GM12872 (cell line): Measurements from ENCODE around the gene C7orf33.

Experiments
- TF ChIP-seq, protein P1 (sequence below): IDR thresholded peaks from 3 replicates; pipeline ENCODE4 v1.5.1; 2011; ENCODE audit warnings: low read depth, mild to moderate bottlenecking, low read length, moderate library complexity; ENCODE audit not compliant: insufficient read depth

Gene C7orf33, protein sequence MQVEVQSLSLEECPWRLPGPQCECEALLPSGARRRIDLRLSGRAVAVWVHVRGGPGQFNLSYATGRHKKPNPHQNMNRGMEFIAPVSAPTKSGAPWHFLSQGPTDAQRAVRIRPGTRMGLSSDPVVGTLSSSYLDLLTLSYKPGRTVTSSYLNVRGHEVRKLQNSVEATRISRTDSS

DNA sequence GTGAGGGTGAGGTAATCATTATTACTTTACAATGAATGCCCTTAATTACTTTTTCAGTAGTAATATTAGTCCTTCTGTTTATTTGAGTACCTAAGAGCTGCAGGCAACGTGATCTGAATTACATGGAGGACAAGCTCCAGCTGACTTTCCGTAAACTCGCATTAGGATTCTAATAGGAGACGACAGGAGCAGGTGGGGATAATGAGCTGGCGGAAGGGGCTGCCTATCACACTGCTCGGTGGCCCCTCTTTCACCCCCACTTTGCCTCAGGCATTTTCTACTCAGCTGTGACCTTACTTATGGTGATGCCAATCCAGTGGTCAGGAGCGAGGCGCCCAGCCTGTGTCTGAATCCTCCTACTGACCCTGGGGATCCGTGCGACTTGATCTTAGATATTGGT is at the start of gene C7orf33:
TSS of gene C7orf33 (plus strand) at position 296 of the 400 bp plus-strand sequence. CDS start 160 bp downstream, outside the sequence.
- TF ChIP-seq, protein P1, sequence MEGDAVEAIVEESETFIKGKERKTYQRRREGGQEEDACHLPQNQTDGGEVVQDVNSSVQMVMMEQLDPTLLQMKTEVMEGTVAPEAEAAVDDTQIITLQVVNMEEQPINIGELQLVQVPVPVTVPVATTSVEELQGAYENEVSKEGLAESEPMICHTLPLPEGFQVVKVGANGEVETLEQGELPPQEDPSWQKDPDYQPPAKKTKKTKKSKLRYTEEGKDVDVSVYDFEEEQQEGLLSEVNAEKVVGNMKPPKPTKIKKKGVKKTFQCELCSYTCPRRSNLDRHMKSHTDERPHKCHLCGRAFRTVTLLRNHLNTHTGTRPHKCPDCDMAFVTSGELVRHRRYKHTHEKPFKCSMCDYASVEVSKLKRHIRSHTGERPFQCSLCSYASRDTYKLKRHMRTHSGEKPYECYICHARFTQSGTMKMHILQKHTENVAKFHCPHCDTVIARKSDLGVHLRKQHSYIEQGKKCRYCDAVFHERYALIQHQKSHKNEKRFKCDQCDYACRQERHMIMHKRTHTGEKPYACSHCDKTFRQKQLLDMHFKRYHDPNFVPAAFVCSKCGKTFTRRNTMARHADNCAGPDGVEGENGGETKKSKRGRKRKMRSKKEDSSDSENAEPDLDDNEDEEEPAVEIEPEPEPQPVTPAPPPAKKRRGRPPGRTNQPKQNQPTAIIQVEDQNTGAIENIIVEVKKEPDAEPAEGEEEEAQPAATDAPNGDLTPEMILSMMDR, result no peak

DNA sequence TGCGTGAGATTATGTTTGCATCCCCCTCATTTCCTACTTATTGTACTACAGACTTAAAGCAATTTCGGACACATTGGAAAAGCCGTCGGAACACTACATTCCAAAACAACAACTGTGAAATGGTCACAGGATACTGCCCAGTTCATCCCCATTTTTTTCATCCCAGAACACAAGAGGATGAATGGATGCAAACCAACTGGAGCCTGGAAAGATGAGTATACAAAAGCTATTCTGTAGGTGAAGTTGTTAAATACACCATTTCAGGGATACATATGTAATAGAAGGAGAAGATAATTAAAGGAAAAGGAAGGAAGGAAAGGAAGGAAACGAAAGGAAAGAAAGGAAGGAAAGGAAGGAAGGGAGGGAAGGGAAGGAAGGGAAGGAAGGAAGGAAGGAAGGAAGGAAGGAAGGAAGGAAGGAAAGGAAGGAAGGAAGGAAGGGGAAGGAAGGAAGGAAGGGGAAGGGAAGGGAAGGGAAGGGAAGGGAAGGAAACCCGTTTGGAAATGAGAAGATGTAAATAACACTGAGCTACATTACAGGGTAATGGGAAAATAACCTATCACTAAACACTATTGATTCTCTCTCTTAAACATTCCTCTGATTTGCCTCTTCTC is 48.6 kb upstream of the C7orf33 start:
- TF ChIP-seq, protein P1, result no peak

DNA sequence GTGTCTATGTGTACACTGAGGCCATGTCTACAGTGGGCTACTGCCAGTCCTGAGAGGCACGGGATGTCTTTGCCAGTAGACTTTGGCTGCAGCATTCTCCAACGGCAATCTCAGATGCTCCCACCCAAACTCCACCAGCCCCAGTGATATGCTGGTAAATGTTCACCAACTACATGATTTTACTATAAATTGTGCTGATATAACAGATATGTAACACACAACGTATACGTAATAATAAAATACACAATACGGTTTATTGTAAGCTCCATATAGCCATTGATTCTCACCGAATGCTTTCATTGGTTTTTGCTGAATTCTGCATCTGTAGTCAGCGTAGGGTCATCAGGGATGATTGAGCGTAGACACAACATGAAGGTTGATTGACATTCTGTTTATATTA is 47.3 kb upstream of the C7orf33 start:
- TF ChIP-seq, protein P1, result no peak

DNA sequence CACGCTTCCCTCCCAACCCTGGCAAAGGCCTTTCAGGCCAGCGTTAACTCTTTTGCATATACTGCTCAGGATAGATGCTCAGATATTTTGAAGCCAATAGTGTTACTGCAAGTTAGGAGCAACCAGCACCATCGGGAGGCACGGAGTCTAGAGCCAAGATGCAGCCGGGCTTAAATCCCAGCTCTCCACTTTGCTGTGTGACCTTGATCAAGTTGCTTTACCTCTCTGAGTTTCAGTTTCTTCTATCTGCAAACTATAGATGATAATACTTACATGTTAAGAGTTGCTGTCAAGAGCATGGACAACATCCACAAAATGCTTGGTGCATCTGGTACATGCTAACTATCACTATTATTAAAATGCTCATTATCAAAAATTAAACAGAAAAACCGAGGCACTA is 45.4 kb upstream of the C7orf33 start:
- TF ChIP-seq, protein P1, result no peak

DNA sequence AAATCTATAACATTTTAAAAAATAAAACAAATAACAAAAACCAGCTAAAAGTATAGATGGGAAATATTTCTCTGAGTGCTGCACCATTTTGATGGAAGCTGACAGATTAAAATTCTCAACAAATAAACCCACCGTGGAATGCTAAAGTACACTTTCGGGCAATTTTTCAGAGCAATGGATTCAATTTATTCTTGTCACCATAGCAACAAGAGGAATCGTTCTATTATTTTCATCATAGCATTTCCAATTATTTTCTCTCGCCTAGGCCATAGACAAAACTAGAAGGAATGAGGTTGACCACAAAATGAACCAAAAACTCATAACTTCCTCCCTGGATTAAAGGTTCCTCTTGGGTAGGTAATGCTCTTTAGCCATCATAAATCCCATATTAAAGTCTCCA is 44.6 kb upstream of the C7orf33 start:
- TF ChIP-seq, protein P1, result no peak

DNA sequence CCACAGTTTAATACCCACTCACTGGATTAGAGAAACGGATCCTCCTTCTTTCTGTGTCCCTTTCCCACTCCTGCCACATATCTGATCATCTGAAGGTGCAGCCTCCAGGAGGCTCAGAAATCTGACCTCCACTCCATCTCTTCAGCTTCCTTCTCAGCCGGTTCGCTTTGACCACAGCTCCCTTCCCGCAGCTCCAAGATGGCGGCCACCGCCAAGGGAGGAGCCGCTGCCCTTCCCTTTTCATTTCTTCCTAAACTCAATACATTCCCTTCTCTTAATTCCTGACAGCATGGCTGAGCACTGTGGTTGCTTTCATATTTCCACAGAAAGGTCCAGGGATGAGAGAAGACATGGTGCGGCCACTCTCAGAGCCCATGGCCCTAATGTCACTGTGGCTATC is 43.7 kb upstream of the C7orf33 start:
- TF ChIP-seq, protein P1, result no peak

DNA sequence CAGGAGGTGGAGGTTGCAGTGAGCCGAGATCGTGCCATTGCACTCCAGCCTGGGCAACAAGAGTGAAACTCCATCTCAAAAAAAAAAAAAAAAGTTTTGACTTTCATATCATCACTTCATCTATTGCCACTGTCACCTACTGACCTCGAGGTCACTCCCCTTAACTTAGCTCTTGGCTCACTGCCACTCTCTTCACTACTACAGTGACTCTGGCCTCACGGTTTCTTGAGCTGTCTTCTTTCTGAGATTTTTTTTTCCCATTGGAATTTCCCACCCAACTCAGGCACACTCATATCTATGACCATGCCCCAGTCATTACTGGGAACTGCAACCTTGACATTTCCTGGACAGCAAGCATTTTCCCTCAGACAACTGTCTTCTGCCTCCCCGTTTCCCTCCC is 42.6 kb upstream of the C7orf33 start:
- TF ChIP-seq, protein P1, result no peak
